Bronchial epithelial cell (primary cell): ENCODE data around the gene DUS2. TPM values are rescaled to one million over a fixed set of nuclear protein-coding genes. Genes with fewer than 3 reads are reported as not detected.

Experiments
- DNase-seq: peaks from one replicate; pipeline ENCODE4 v3.0.0-alpha.2; 2010; ENCODE audit warnings: low read depth
- FAIRE-seq: peaks from 2 replicates; lab custom pipeline; 2011; peaks lifted over from hg19 to GRCh38; lab: Jason Lieb, UNC
- H3K27me3 ChIP-seq: 2 replicates; pipeline ENCODE4 v1.5.1; 2011; ENCODE audit warnings: low read length; ENCODE audit not compliant: control insufficient read depth, insufficient read depth
- H3K36me3 ChIP-seq: 2 replicates; pipeline ENCODE4 v1.5.1; 2011; ENCODE audit warnings: low read length; ENCODE audit not compliant: control insufficient read depth, insufficient read depth
- H3K4me3 ChIP-seq: 2 replicates; pipeline ENCODE4 v1.5.1; 2011; ENCODE audit warnings: mild to moderate bottlenecking, low read depth, low read length, control low read depth
- CTCF ChIP-seq: IDR thresholded peaks from 2 replicates; pipeline ENCODE4 v1.5.1; 2011; ENCODE audit warnings: mild to moderate bottlenecking, moderate library complexity, low read length, control low read depth, inconsistent platforms; ENCODE audit not compliant: insufficient read depth, severe bottlenecking
- total RNA-seq: library from RNA; depleted of rRNA; stranded (reverse); fragments of >200 nt; gene quantifications from 2 replicates; pipeline ENCODE4 v1.2.1, GENCODE V29; 2014

DUS2 gene
- total RNA-seq, 1 donor from 2014 or later = 23.7 TPM

GRCh38 chr16:68073902-68074760, 51.0 kb downstream of the DUS2 start:
- H3K36me3 ChIP-seq = peaks cover 42% of the 10 kb centered on the region
- FAIRE-seq (no peak), DNase-seq (no peak)
- H3K27me3 ChIP-seq = no peaks in the 10 kb centered on the region
- H3K4me3 ChIP-seq = no peak overlapping the region
- no peak for TF ChIP-seq CTCF

GRCh38 chr16:68074850-68075555, 51.9 kb downstream of the DUS2 start:
- H3K27me3 ChIP-seq = no peaks in the 10 kb centered on the region
- no peak for DNase-seq
- no peak for TF ChIP-seq CTCF
- FAIRE-seq = no peak
- peaks cover 36% of the 10 kb centered on the region for H3K36me3 ChIP-seq
- H3K4me3 ChIP-seq = no peak overlapping the region

- H3K4me3 ChIP-seq = no peak overlapping the region
- H3K27me3 ChIP-seq = no peaks in the 10 kb centered on the region
- no peak for FAIRE-seq
- peaks cover 34% of the 10 kb centered on the region for H3K36me3 ChIP-seq
- no peak for DNase-seq
- no peak for TF ChIP-seq CTCF
Measured at GRCh38 chr16:68075980-68076379, 52.9 kb downstream of the DUS2 start.

GRCh38 chr16:68076560-68076959, 53.5 kb downstream of the DUS2 start:
- DNase-seq (no peak), FAIRE-seq (no peak)
- Histone ChIP-seq H3K36me3 (peaks cover 31% of the 10 kb centered on the region), H3K27me3 (no peaks in the 10 kb centered on the region), H3K4me3 (no peak overlapping the region)
- no peak for TF ChIP-seq CTCF

GRCh38 chr16:68077866-68078700, 55.0 kb downstream of the DUS2 start:
- H3K4me3 ChIP-seq = no peak overlapping the region
- H3K36me3 ChIP-seq = peaks cover 31% of the 10 kb centered on the region
- DNase-seq (no peak), FAIRE-seq (no peak)
- TF ChIP-seq CTCF = no peak
- H3K27me3 ChIP-seq = no peaks in the 10 kb centered on the region
